Measurements from ENCODE around the gene PGLYRP3.

Gene PGLYRP3

DNA sequence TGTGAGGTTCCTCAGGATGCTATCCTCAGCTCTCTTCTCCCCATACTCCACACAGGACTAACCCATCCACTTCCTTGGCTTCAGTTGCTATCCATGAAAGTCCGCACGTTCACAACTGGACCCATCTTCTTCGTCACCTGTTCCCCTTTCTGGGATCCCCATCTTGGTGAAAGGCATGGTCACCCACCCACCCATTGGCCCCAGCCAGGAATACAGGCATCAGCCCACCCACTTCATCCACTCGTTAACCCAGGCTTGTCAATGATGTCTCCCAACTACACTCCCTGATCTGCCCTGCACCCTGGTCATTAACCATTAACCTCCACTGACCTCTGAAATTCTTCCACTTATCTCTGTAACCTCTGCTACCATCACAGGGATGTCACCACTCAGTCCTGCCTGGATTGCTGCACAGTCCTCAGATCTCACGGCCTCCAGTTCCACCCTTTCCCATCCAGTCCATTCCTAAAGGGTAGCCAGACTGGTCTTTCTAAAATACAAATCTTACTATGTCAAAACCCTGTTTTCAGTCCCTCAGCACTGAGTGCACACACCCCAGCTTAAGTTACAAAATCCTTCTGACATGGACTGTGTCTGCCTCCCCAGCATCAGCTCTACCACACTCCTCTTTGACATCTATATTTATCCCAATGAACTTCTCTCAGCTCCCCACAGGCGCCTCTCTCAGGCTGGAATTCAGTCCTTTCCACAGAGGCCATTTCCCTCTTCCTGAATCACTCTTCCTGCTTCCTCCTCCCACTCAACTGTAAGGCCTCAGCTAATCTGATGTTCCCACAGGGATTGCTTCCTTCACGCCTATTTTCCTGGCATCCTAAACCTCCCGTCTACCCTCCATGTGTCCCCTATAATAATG, 25.5 kb upstream of the PGLYRP3 start:
- peaks cover 5% of the 10 kb centered on the region for H3K79me1 ChIP-seq (ENCODE audit: low read length)
- no peak overlapping the region for H4K8ac ChIP-seq (ENCODE audit: low read depth, low read length)
- no CpG with 5 or more reads among the region's 8 CpGs for WGBS (ENCODE audit: extremely low coverage, insufficient coverage, insufficient read length)
- H3K79me2 ChIP-seq (ENCODE audit: control insufficient read depth, insufficient read depth, low read length, poor library complexity): no peaks in the 10 kb centered on the region
- no peak overlapping the region for H3K4me2 ChIP-seq (ENCODE audit: low read length)
- H4K12ac ChIP-seq (ENCODE audit: low read depth, low read length): no peak overlapping the region
- H2AK5ac ChIP-seq (ENCODE audit: low read length): no peak overlapping the region
- no peak overlapping the region for H3K23ac ChIP-seq (ENCODE audit: low read length)
- peak overlapping the region; percentile 23 for H3K27ac ChIP-seq (ENCODE audit: low read depth, low read length)
- H2BK5ac ChIP-seq (ENCODE audit: low read depth, low read length, poor library complexity): no peak overlapping the region
- H3K9me3 ChIP-seq (ENCODE audit: insufficient read depth, low read depth, low read length): no peaks in the 10 kb centered on the region
- H2AFZ ChIP-seq (ENCODE audit: insufficient read depth, low read length, poor library complexity): no peak overlapping the region
- H2BK12ac ChIP-seq (ENCODE audit: low read length): no peak overlapping the region
- no peak overlapping the region for H3K4me3 ChIP-seq (ENCODE audit: low read depth, low read length)
- H3K9ac ChIP-seq (ENCODE audit: low read length): no peak overlapping the region
- H2BK120ac ChIP-seq (ENCODE audit: insufficient read depth, low read length, poor library complexity): no peak overlapping the region
- no peak overlapping the region for H3K18ac ChIP-seq (ENCODE audit: low read length)
- H4K91ac ChIP-seq (ENCODE audit: low read depth, low read length): no peak overlapping the region
- no peaks in the 10 kb centered on the region for H3K27me3 ChIP-seq (ENCODE audit: insufficient read depth, low read length)
- peaks cover 12 to 27% of the 10 kb centered on the region in 2 experiments for H3K4me1 ChIP-seq (ENCODE audit: control insufficient read depth in 1 of 2, insufficient read depth in 2 of 2, low read length in 2 of 2)
- DNase-seq: no peak
- no peaks in the 10 kb centered on the region for H3K36me3 ChIP-seq (ENCODE audit: control insufficient read depth in 1 of 2, insufficient read depth in 2 of 2, low read length in 2 of 2)
- H3K14ac ChIP-seq (ENCODE audit: low read length): no peak overlapping the region
- H3K4ac ChIP-seq (ENCODE audit: low read depth, low read length): no peak overlapping the region

DNA sequence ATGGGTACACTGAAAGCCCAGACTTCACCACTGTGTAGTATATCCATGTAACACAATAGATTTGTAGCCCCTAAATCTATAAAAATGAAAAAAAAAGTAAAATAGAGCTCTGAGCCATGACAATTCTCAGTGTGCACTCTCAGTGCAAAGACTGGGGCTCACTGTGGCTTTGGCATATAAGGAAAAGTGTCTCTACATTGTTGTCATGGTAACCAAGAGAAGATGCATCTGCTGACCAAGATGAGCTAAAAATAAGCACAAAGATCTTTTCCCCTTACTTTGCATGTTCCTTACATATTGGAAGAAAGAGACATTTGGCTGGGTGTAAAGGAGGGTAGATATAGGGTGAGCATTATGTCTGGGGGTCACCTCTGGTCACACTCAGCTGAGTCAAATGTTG, 23.9 kb upstream of the PGLYRP3 start:
- H2AK5ac ChIP-seq (ENCODE audit: low read length): no peak overlapping the region
- no peak overlapping the region for H3K23ac ChIP-seq (ENCODE audit: low read length)
- DNase-seq: no peak
- no peak overlapping the region for H4K8ac ChIP-seq (ENCODE audit: low read depth, low read length)
- no peak overlapping the region for H4K91ac ChIP-seq (ENCODE audit: low read depth, low read length)
- H3K79me1 ChIP-seq (ENCODE audit: low read length): peaks cover 4% of the 10 kb centered on the region
- no peak overlapping the region for H2BK5ac ChIP-seq (ENCODE audit: low read depth, low read length, poor library complexity)
- no peaks in the 10 kb centered on the region for H3K36me3 ChIP-seq (ENCODE audit: control insufficient read depth in 1 of 2, insufficient read depth in 2 of 2, low read length in 2 of 2)
- H3K27ac ChIP-seq (ENCODE audit: low read depth, low read length): no peak overlapping the region
- no peaks in the 10 kb centered on the region for H3K27me3 ChIP-seq (ENCODE audit: insufficient read depth, low read length)
- H3K79me2 ChIP-seq (ENCODE audit: control insufficient read depth, insufficient read depth, low read length, poor library complexity): no peaks in the 10 kb centered on the region
- no peak overlapping the region for H3K9ac ChIP-seq (ENCODE audit: low read length)
- no peak overlapping the region for H3K14ac ChIP-seq (ENCODE audit: low read length)
- H2BK120ac ChIP-seq (ENCODE audit: insufficient read depth, low read length, poor library complexity): no peak overlapping the region
- H2AFZ ChIP-seq (ENCODE audit: insufficient read depth, low read length, poor library complexity): no peak overlapping the region
- H3K4me2 ChIP-seq (ENCODE audit: low read length): no peak overlapping the region
- H3K4me3 ChIP-seq (ENCODE audit: low read depth, low read length): no peak overlapping the region
- no peak overlapping the region for H2BK12ac ChIP-seq (ENCODE audit: low read length)
- H3K18ac ChIP-seq (ENCODE audit: low read length): no peak overlapping the region
- H3K4me1 ChIP-seq (ENCODE audit: control insufficient read depth in 1 of 2, insufficient read depth in 2 of 2, low read length in 2 of 2): peaks cover 5 to 18% of the 10 kb centered on the region in 2 experiments
- no peaks in the 10 kb centered on the region for H3K9me3 ChIP-seq (ENCODE audit: insufficient read depth, low read depth, low read length)
- no peak overlapping the region for H4K12ac ChIP-seq (ENCODE audit: low read depth, low read length)
- H3K4ac ChIP-seq (ENCODE audit: low read depth, low read length): no peak overlapping the region

DNA sequence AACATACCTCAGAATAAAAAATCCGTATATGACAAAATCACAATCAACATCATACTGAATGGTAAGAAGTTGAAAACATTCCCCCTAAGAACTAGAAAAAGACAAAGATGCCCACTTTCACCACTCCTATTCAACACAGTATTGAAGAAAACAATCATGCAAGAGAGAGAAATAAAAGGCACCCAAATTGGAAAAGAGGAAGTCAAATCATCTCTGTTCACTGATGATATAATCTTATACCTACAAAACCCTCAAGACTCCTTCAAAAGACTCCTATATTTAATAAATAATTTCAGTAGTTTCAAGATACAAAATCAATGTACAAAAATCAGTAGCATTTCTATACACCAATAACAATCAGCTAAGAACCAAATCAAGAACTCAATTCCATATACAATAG, 21.1 kb upstream of the PGLYRP3 start:
- Histone ChIP-seq H2BK12ac (ENCODE audit: low read length) (no peak overlapping the region), H3K9me3 (ENCODE audit: insufficient read depth, low read depth, low read length) (peaks cover 4% of the 10 kb centered on the region), H4K91ac (ENCODE audit: low read depth, low read length) (no peak overlapping the region), H4K8ac (ENCODE audit: low read depth, low read length) (no peak overlapping the region), H3K18ac (ENCODE audit: low read length) (no peak overlapping the region), H3K36me3 (ENCODE audit: control insufficient read depth in 1 of 2, insufficient read depth in 2 of 2, low read length in 2 of 2) (no peaks in the 10 kb centered on the region), H3K14ac (ENCODE audit: low read length) (no peak overlapping the region), H3K4me1 (ENCODE audit: control insufficient read depth in 1 of 2, insufficient read depth in 2 of 2, low read length in 2 of 2) (peaks cover 3 to 12% of the 10 kb centered on the region in 2 experiments), H2BK5ac (ENCODE audit: low read depth, low read length, poor library complexity) (no peak overlapping the region), H3K23ac (ENCODE audit: low read length) (no peak overlapping the region), H3K4me3 (ENCODE audit: low read depth, low read length) (no peak overlapping the region), H2BK120ac (ENCODE audit: insufficient read depth, low read length, poor library complexity) (no peak overlapping the region), H3K79me2 (ENCODE audit: control insufficient read depth, insufficient read depth, low read length, poor library complexity) (no peaks in the 10 kb centered on the region), H3K79me1 (ENCODE audit: low read length) (no peaks in the 10 kb centered on the region), H2AK5ac (ENCODE audit: low read length) (no peak overlapping the region), H3K27ac (ENCODE audit: low read depth, low read length) (no peak overlapping the region), H2AFZ (ENCODE audit: insufficient read depth, low read length, poor library complexity) (no peak overlapping the region), H3K27me3 (ENCODE audit: insufficient read depth, low read length) (no peaks in the 10 kb centered on the region), H3K9ac (ENCODE audit: low read length) (no peak overlapping the region), H3K4ac (ENCODE audit: low read depth, low read length) (no peak overlapping the region), H4K12ac (ENCODE audit: low read depth, low read length) (no peak overlapping the region), H3K4me2 (ENCODE audit: low read length) (no peak overlapping the region)
- no peak for DNase-seq
- WGBS (ENCODE audit: extremely low coverage, insufficient coverage, insufficient read length): no CpG with 5 or more reads among the region's 1 CpG

DNA sequence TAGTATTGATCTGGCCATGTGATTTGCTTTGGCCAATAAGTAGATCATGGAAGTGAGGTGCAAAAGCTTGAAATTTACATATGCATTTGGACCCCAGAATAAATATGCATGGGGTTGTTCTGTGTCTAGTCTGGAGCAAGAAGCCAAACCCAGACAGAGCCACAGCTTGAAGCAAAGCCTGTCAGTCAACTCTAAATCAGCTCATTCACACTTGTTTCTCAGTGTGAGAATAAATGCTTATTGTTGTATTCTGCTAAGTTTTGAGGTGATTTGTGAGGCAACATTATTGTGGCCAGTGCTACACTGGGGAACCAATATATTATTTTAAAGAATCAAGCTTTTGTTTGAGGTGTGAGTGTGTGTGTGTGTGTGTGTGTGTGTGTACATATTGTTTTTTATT, 12.2 kb upstream of the PGLYRP3 start:
- Histone ChIP-seq H3K4me1 (ENCODE audit: control insufficient read depth in 1 of 2, insufficient read depth in 2 of 2, low read length in 2 of 2) (no peaks in the 10 kb centered on the region), H3K14ac (ENCODE audit: low read length) (no peak overlapping the region), H4K91ac (ENCODE audit: low read depth, low read length) (no peak overlapping the region), H2AK5ac (ENCODE audit: low read length) (no peak overlapping the region), H3K79me1 (ENCODE audit: low read length) (no peaks in the 10 kb centered on the region), H3K36me3 (ENCODE audit: control insufficient read depth in 1 of 2, insufficient read depth in 2 of 2, low read length in 2 of 2) (no peaks in the 10 kb centered on the region), H2BK12ac (ENCODE audit: low read length) (no peak overlapping the region), H2BK5ac (ENCODE audit: low read depth, low read length, poor library complexity) (no peak overlapping the region), H3K18ac (ENCODE audit: low read length) (no peak overlapping the region), H3K27ac (ENCODE audit: low read depth, low read length) (no peak overlapping the region), H3K9me3 (ENCODE audit: insufficient read depth, low read depth, low read length) (peaks cover 3% of the 10 kb centered on the region), H3K4ac (ENCODE audit: low read depth, low read length) (no peak overlapping the region), H4K12ac (ENCODE audit: low read depth, low read length) (no peak overlapping the region), H3K9ac (ENCODE audit: low read length) (no peak overlapping the region), H3K23ac (ENCODE audit: low read length) (no peak overlapping the region), H3K4me3 (ENCODE audit: low read depth, low read length) (no peak overlapping the region), H3K27me3 (ENCODE audit: insufficient read depth, low read length) (no peaks in the 10 kb centered on the region), H2BK120ac (ENCODE audit: insufficient read depth, low read length, poor library complexity) (no peak overlapping the region), H4K8ac (ENCODE audit: low read depth, low read length) (no peak overlapping the region), H3K79me2 (ENCODE audit: control insufficient read depth, insufficient read depth, low read length, poor library complexity) (no peaks in the 10 kb centered on the region), H2AFZ (ENCODE audit: insufficient read depth, low read length, poor library complexity) (no peak overlapping the region), H3K4me2 (ENCODE audit: low read length) (no peak overlapping the region)
- DNase-seq: no peak
